HepG2 (cell line): ENCODE results near the gene YWHAE. TPM values are rescaled to one million over a fixed set of nuclear protein-coding genes. Genes with fewer than 3 reads are reported as not detected.

Source experiments
- ATAC-seq: fragments of 200-7000 bp; cut with Tn5 transposase; 3 replicates; pipeline ENCODE4 v1.9.1; 2020; ENCODE audit warnings: mild to moderate bottlenecking, moderate library complexity
- BruUV-seq: library from RNA; stranded (reverse); fragments of 400-500 nt; replicated peaks from 2 replicates; lab custom pipeline; 2021; lab: Mats Ljungman, UMichigan
- CTCF ChIA-PET: fragments of 300-600 bp; formaldehyde crosslinking; extraction: SDS; loops from one replicate; lab custom pipeline; 2021; ENCODE audit warnings: low total read pairs, inconsistent platforms, low intra/inter-chr PET ratio; lab: Yijun Ruan, JAX
- POLR2A ChIA-PET: fragments of 350-600 bp; sonication (Branson Sonifier 250); formaldehyde crosslinking; loops from one replicate; lab custom pipeline; 2020; ENCODE audit warnings: antibody characterized with exemption, inconsistent platforms; lab: Yijun Ruan, JAX
- DNase-seq: peaks from one replicate; pipeline ENCODE4 v3.0.0-alpha.2; 2015; ENCODE audit warnings: low spot score
- FAIRE-seq: peaks from 3 replicates; lab custom pipeline; 2011; peaks lifted over from hg19 to GRCh38; lab: Jason Lieb, UNC
- H2AFZ ChIP-seq: one replicate; pipeline ENCODE4 v1.6.1; 2011; ENCODE audit warnings: low read length, inconsistent platforms
- H3K27ac ChIP-seq: fragments of 300-600 bp; 3 replicates; pipeline ENCODE4 v1.8.0; 2011; ENCODE audit warnings: mixed run types, mild to moderate bottlenecking, mixed read lengths, low read length, inconsistent platforms; ENCODE audit not compliant: insufficient read depth; ENCODE audit errors: extremely low read length
- H3K27me3 ChIP-seq, 2 experiments: fragments of 200-600 bp in 1 of 2; 2 replicates in 1 of 2; 3 replicates in 1 of 2; pipeline versions ENCODE4 v1.6.0 to v1.8.0; 2011; ENCODE audit warnings: low read length in 2 of 2, mild to moderate bottlenecking in 2 of 2, moderate library complexity in 2 of 2, inconsistent platforms in 1 of 2; ENCODE audit not compliant: insufficient read depth in 2 of 2, control insufficient read depth in 1 of 2
- H3K36me3 ChIP-seq, 2 experiments: fragments of 200-600 bp in 1 of 2; replicated peaks in 1 of 2; 2 replicates in 1 of 2; 3 replicates in 1 of 2; pipeline versions ENCODE4 v1.5.1 to v1.8.0; 2011; ENCODE audit warnings: low read length in 2 of 2, inconsistent platforms in 1 of 2; ENCODE audit not compliant: insufficient read depth in 2 of 2, control insufficient read depth in 1 of 2
- H3K4me1 ChIP-seq: 2 replicates; pipeline ENCODE4 v1.5.1; 2012; ENCODE audit warnings: low read length, inconsistent platforms; ENCODE audit not compliant: insufficient read depth
- H3K4me2 ChIP-seq: 2 replicates; pipeline ENCODE4 v1.6.0; 2011; ENCODE audit warnings: low read depth, low read length, inconsistent platforms
- H3K4me3 ChIP-seq, 3 experiments: fragments of 200-600 bp in 1 of 3; sonication (generic), shearing (Covaris generic) in 1 of 3; replicated peaks in 1 of 3; 2 replicates each; pipeline ENCODE4 v1.5.1; 2011 to 2016; ENCODE audit warnings: low read length in 3 of 3, inconsistent platforms in 2 of 3, low read depth in 2 of 3, mild to moderate bottlenecking in 2 of 3, control low read depth in 1 of 3, mixed read lengths in 1 of 3; ENCODE audit not compliant: insufficient read depth in 1 of 3
- H3K79me2 ChIP-seq: one replicate; pipeline ENCODE4 v1.6.1; 2011; ENCODE audit warnings: low read length, inconsistent platforms; ENCODE audit not compliant: insufficient read depth
- H3K9ac ChIP-seq: 2 replicates; pipeline ENCODE4 v1.6.0; 2011; ENCODE audit warnings: mild to moderate bottlenecking, low read depth, low read length, inconsistent platforms; ENCODE audit not compliant: insufficient read depth
- H3K9me3 ChIP-seq: 2 replicates; pipeline ENCODE4 v1.5.1; 2012; ENCODE audit warnings: mild to moderate bottlenecking, low read length
- H4K20me1 ChIP-seq: 2 replicates; pipeline ENCODE4 v1.6.0; 2011; ENCODE audit warnings: inconsistent platforms, mild to moderate bottlenecking, low read length, moderate library complexity; ENCODE audit not compliant: insufficient read depth
- ATF7 ChIP-seq, 2 experiments: fragments of 450-650 bp in 1 of 2; sonication (generic) in 1 of 2; formaldehyde crosslinking in 1 of 2; IDR thresholded peaks; 2 replicates each; pipeline versions ENCODE4 v1.4.0 to v1.6.1; 2016 to 2020; ENCODE audit warnings: antibody characterized with exemption in 1 of 2, mild to moderate bottlenecking in 1 of 2, missing genetic modification reagents in 1 of 2
- CCAR2 ChIP-seq: fragments of 200-400 bp; formaldehyde crosslinking; optimal IDR thresholded peaks from 2 replicates; pipeline ENCODE3; 2018; ENCODE audit warnings: low read depth, mild to moderate bottlenecking, low read length, moderate library complexity
- CENPT ChIP-seq: sonication (generic); formaldehyde crosslinking; IDR thresholded peaks from 2 replicates; pipeline ENCODE4 v1.8.0; 2022; ENCODE audit warnings: low read depth, mild to moderate bottlenecking, moderate library complexity, missing genetic modification reagents
- DZIP1 ChIP-seq: sonication (generic); formaldehyde crosslinking; IDR thresholded peaks from 2 replicates; pipeline ENCODE4 v1.5.0; 2020; ENCODE audit warnings: mild to moderate bottlenecking, missing genetic modification reagents
- HOXD1 ChIP-seq: sonication (generic); formaldehyde crosslinking; IDR thresholded peaks from 2 replicates; pipeline ENCODE4 v1.5.0; 2020; ENCODE audit warnings: missing genetic modification reagents
- KDM5B ChIP-seq: sonication (generic); formaldehyde crosslinking; IDR thresholded peaks from 2 replicates; pipeline ENCODE4 v1.4.0; 2020; ENCODE audit warnings: missing genetic modification reagents, mild to moderate bottlenecking, borderline replicate concordance
- PHB2 ChIP-seq: fragments of 450-650 bp; IDR thresholded peaks from 2 replicates; pipeline ENCODE4 v1.6.1; 2018; ENCODE audit not compliant: partially characterized antibody
- RBM39 ChIP-seq: fragments of 200-400 bp; formaldehyde crosslinking; IDR thresholded peaks from one replicate; pipeline ENCODE4 v1.6.1; 2018; ENCODE audit warnings: antibody characterized with exemption, mild to moderate bottlenecking, low read depth, low read length; ENCODE audit not compliant: poor library complexity, severe bottlenecking
- REPIN1 ChIP-seq: sonication (generic); formaldehyde crosslinking; IDR thresholded peaks from 2 replicates; pipeline ENCODE4 v1.8.0; 2022; ENCODE audit warnings: missing genetic modification reagents, low read depth, mild to moderate bottlenecking, borderline replicate concordance
- RFX3 ChIP-seq: IDR thresholded peaks from 2 replicates; pipeline ENCODE4 v1.6.1; 2016; ENCODE audit warnings: missing biosample characterization, missing genetic modification reagents
- ZNF44 ChIP-seq: sonication (generic); formaldehyde crosslinking; IDR thresholded peaks from 2 replicates; pipeline ENCODE4 v1.5.1; 2020; ENCODE audit warnings: mild to moderate bottlenecking, missing genetic modification reagents
- ZNF550 ChIP-seq: sonication (generic); formaldehyde crosslinking; IDR thresholded peaks from 2 replicates; pipeline ENCODE4 v1.4.0; 2020; ENCODE audit warnings: mild to moderate bottlenecking, missing genetic modification reagents, borderline replicate concordance
- ZNF768 ChIP-seq: sonication (generic); formaldehyde crosslinking; IDR thresholded peaks from 2 replicates; pipeline ENCODE4 v1.4.0; 2020; ENCODE audit warnings: missing genetic modification reagents
- ZSCAN25 ChIP-seq: sonication (generic); formaldehyde crosslinking; IDR thresholded peaks from 2 replicates; pipeline ENCODE4 v1.8.0; 2022; ENCODE audit warnings: mild to moderate bottlenecking, missing genetic modification reagents
- ZSCAN30 ChIP-seq: sonication (generic); formaldehyde crosslinking; IDR thresholded peaks from 2 replicates; pipeline ENCODE4 v1.5.0; 2020; ENCODE audit warnings: mild to moderate bottlenecking, missing genetic modification reagents
- WGBS: methylation state at CpG from one replicate; pipeline ENCODE4 v1.1.6; 2017; ENCODE audit warnings: low lambda C conversion rate; 5-methylcytosine and 5-hydroxymethylcytosine counted together
- in situ Hi-C: cut with HindIII; loops from 2 replicates; pipeline ENCODE4 v1.10.0; 2017; ENCODE audit warnings: low pct_unique_long_range_greater_than_20kb; ENCODE audit not compliant: extremely low pct_ligation_motif_present
- intact Hi-C: fragments of 100-400 bp; cut with micrococcal nuclease; formaldehyde crosslinking; loops from one replicate; pipeline ENCODE4 v1.10.0; 2022; ENCODE audit not compliant: unreplicated experiment
- polyA plus RNA-seq, 8 experiments: library from polyadenylated mRNA; depleted of rRNA in 3 of 8; stranded (reverse) in 7 of 8; unstranded in 1 of 8; fragments of >200 nt; fragmentation: Illumina TruSeq in 4 of 8; extraction: Trizol in 4 of 8; gene quantifications; 2 replicates each; pipeline versions ENCODE4 v1.2.1 to v1.2.3, GENCODE V29; 2011 to 2016; ENCODE audit warnings: low read depth in 4 of 8, missing spikeins in 1 of 8, mixed read lengths in 1 of 8; ENCODE audit not compliant: insufficient read depth in 1 of 8
- total RNA-seq, 5 experiments: library from RNA; depleted of rRNA; stranded (reverse); fragments of >200 nt; fragmentation: Illumina TruSeq; extraction: Trizol; gene quantifications; 2 replicates each; pipeline ENCODE4 v1.2.3, GENCODE V29; 2016; ENCODE audit warnings: low read depth in 1 of 5

Gene YWHAE
- total and polyA plus RNA-seq, 2 of the 13 experiments (the other 11 are each of a cell fraction or from before 2014, with no cell fraction given) = 256 to 335 TPM

- TF ChIP-seq DZIP1 = no peak
- no peak for TF ChIP-seq ZNF550 (CRISPR knock-in tag)
- TF ChIP-seq RBM39 = no peak
- no peak for TF ChIP-seq RFX3 (CRISPR knock-in tag)
- no peak for TF ChIP-seq ZNF768 (CRISPR knock-in tag)
- no peak for TF ChIP-seq REPIN1 (CRISPR knock-in tag)
- TF ChIP-seq ATF7 (IDR thresholded peaks at IDR 0.05) = no peak
- TF ChIP-seq ATF7 (CRISPR knock-in tag; IDR thresholded peaks at IDR 0.05) = no peak
These were observed 47.0 kb upstream of the YWHAE start (continued) for GRCh38 chr17:1447052-1447451.

DNA sequence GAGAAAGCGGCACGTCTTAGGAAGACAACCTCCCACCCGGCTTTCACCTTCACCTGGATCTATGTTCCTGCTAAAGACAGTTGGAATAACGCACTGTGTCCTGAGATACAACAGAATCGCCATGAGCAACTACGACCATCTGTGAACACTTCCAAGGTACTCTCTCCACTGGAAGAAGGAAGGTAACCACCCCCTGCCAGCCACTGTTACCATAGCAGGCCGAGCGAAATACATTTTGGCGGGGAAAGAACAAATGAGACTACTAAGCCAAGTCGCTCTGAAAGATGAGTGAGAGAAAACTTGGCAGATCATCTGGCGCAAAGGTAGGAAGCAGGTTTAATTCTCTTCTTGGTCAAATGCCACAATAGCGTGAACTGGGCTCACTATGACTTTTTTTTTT, 46.2 kb upstream of the YWHAE start:
- no peak for FAIRE-seq
- Histone ChIP-seq H3K9ac (no peak overlapping the region), H3K27ac (no peak overlapping the region), H3K79me2 (peaks cover 72% of the 10 kb centered on the region), H4K20me1 (peaks cover 23% of the 10 kb centered on the region; the same call in 1 of the 2 replicates), H3K36me3 (peaks cover 1 to 15% of the 10 kb centered on the region in 2 experiments; a peak in 3 of 5 replicates), H3K9me3 (no peaks in the 10 kb centered on the region), H2AFZ (no peak overlapping the region), H3K4me2 (no peak overlapping the region), H3K4me1 (peaks cover 16% of the 10 kb centered on the region), H3K27me3 (no peaks in the 10 kb centered on the region), H3K4me3 (no peak overlapping the region)
- no peak for ATAC-seq
- no peak for DNase-seq
- no TSS peak for BruUV-seq
- ChIA-PET CTCF (no interaction called here), POLR2A (no interaction called here)
- in situ Hi-C loops = no loop called here
- WGBS = 97% methylated on average over 12 of the region's 12 CpGs
- intact Hi-C loops = no loop called here
- TF ChIP-seq HOXD1 (CRISPR knock-in tag) (no peak), CENPT (CRISPR knock-in tag) (no peak), KDM5B (CRISPR knock-in tag) (no peak), PHB2 (no peak), ZSCAN25 (CRISPR knock-in tag) (no peak), CCAR2 (no peak), ZNF44 (CRISPR knock-in tag) (no peak), ZSCAN30 (CRISPR knock-in tag) (no peak)
